ENCODE measurements around the gene TAAR1. TPM values are rescaled to one million over a fixed set of nuclear protein-coding genes. Genes with fewer than 3 reads are reported as not detected.
"Not testable (repeated sequence)": the region's sequence is repeated elsewhere in the genome, so short reads cannot be mapped to it uniquely, and the experiment has no call there.

TAAR1 gene
- polyA plus RNA-seq, 1 donor (not counting 4 experiments of a cell fraction or from before 2014, with no cell fraction given) = not detected

GRCh38 chr6:132683543-132683942 lies 24.6 kb upstream of the TAAR1 start:
- dilution Hi-C loops (cut with MboI; ENCODE audit: extremely low pct_ligation_motif_present, low sequenced_read_pairs) = no loop called here
- no peaks in the 10 kb centered on the region for H3K9me3 ChIP-seq (ENCODE audit: control insufficient read depth, low read depth, low read length)
- peak overlapping the region; percentile 40 for H3K9ac ChIP-seq (ENCODE audit: control insufficient read depth, extremely low read depth, insufficient read depth, low read length)
- no peaks in the 10 kb centered on the region for H4K20me1 ChIP-seq (ENCODE audit: control insufficient read depth, extremely low read depth, insufficient read depth, low read length)
- no peaks in the 10 kb centered on the region for H3K27me3 ChIP-seq (ENCODE audit: control insufficient read depth, extremely low read depth, insufficient read depth, low read length)
- no peaks in the 10 kb centered on the region for H3K79me2 ChIP-seq (ENCODE audit: control insufficient read depth, insufficient read depth, low read length)
- H2AFZ ChIP-seq (ENCODE audit: control insufficient read depth, low read length) = peak overlapping the region; percentile 60
- peak overlapping the region; percentile 67 for H3K27ac ChIP-seq (ENCODE audit: control insufficient read depth, insufficient read depth, low read length)
- H3K4me1 ChIP-seq (ENCODE audit: control insufficient read depth, extremely low read depth, insufficient read depth, low read length) = peaks cover 22% of the 10 kb centered on the region
- H3K36me3 ChIP-seq (ENCODE audit: control insufficient read depth in 2 of 2, extremely low read depth in 1 of 2, insufficient read depth in 2 of 2, low read length in 2 of 2) = no peaks in the 10 kb centered on the region
- DNase-seq (ENCODE audit: low read depth, low spot score) (peak; percentile 81), FAIRE-seq (peak; percentile 92)
- TF ChIP-seq CTCF (optimal IDR thresholded peaks at IDR 0.05 in 1 of 3, IDR thresholded peaks at IDR 0.05 in 1 of 3, conservative IDR thresholded peaks at IDR 0.05 in 1 of 3; ENCODE audit: extremely low read depth in 1 of 3, insufficient read depth in 2 of 3, low read length in 3 of 3) (no peak), EZH2 (IDR thresholded peaks at IDR 0.05; ENCODE audit: low read length) (no peak)
- no peaks in the 10 kb centered on the region for H3K9me1 ChIP-seq (ENCODE audit: control insufficient read depth, extremely low read depth, insufficient read depth, low read length)
- no peak overlapping the region for H3K4me3 ChIP-seq (ENCODE audit: control insufficient read depth in 2 of 3, extremely low read depth in 1 of 3, insufficient read depth in 2 of 3, low read depth in 1 of 3, low read length in 3 of 3)
- H3K4me2 ChIP-seq (ENCODE audit: control insufficient read depth, extremely low read depth, insufficient read depth, low read depth, low read length) = peak overlapping the region; percentile 29

GRCh38 chr6:132679094-132679493 lies 20.1 kb upstream of the TAAR1 start:
- H3K27ac ChIP-seq (ENCODE audit: control insufficient read depth, insufficient read depth, low read length); H3K9me1 ChIP-seq (ENCODE audit: control insufficient read depth, extremely low read depth, insufficient read depth, low read length); H3K27me3 ChIP-seq (ENCODE audit: control insufficient read depth, extremely low read depth, insufficient read depth, low read length); H2AFZ ChIP-seq (ENCODE audit: control insufficient read depth, low read length); dilution Hi-C loops (cut with MboI; ENCODE audit: extremely low pct_ligation_motif_present, low sequenced_read_pairs); DNase-seq (ENCODE audit: low read depth, low spot score); H3K4me3 ChIP-seq (ENCODE audit: control insufficient read depth in 2 of 3, extremely low read depth in 1 of 3, insufficient read depth in 2 of 3, low read depth in 1 of 3, low read length in 3 of 3); H3K9ac ChIP-seq (ENCODE audit: control insufficient read depth, extremely low read depth, insufficient read depth, low read length); FAIRE-seq; H3K79me2 ChIP-seq (ENCODE audit: control insufficient read depth, insufficient read depth, low read length); H3K4me2 ChIP-seq (ENCODE audit: control insufficient read depth, extremely low read depth, insufficient read depth, low read depth, low read length); H3K9me3 ChIP-seq (ENCODE audit: control insufficient read depth, low read depth, low read length); H3K36me3 ChIP-seq (ENCODE audit: control insufficient read depth in 2 of 2, extremely low read depth in 1 of 2, insufficient read depth in 2 of 2, low read length in 2 of 2); H4K20me1 ChIP-seq (ENCODE audit: control insufficient read depth, extremely low read depth, insufficient read depth, low read length): not testable (repeated sequence)
- H3K4me1 ChIP-seq (ENCODE audit: control insufficient read depth, extremely low read depth, insufficient read depth, low read length) = peaks cover 12% of the 10 kb centered on the region

GRCh38 chr6:132675749-132676148 lies 16.8 kb upstream of the TAAR1 start:
- no peaks in the 10 kb centered on the region for H3K79me2 ChIP-seq (ENCODE audit: control insufficient read depth, insufficient read depth, low read length)
- no peak overlapping the region for H3K9ac ChIP-seq (ENCODE audit: control insufficient read depth, extremely low read depth, insufficient read depth, low read length)
- H4K20me1 ChIP-seq (ENCODE audit: control insufficient read depth, extremely low read depth, insufficient read depth, low read length) = no peaks in the 10 kb centered on the region
- H3K4me2 ChIP-seq (ENCODE audit: control insufficient read depth, extremely low read depth, insufficient read depth, low read depth, low read length) = no peak overlapping the region
- H3K4me3 ChIP-seq (ENCODE audit: control insufficient read depth in 2 of 3, extremely low read depth in 1 of 3, insufficient read depth in 2 of 3, low read depth in 1 of 3, low read length in 3 of 3) = no peak overlapping the region
- no peak overlapping the region for H3K27ac ChIP-seq (ENCODE audit: control insufficient read depth, insufficient read depth, low read length)
- H2AFZ ChIP-seq (ENCODE audit: control insufficient read depth, low read length) = no peak overlapping the region
- no peak for FAIRE-seq
- H3K36me3 ChIP-seq (ENCODE audit: control insufficient read depth in 2 of 2, extremely low read depth in 1 of 2, insufficient read depth in 2 of 2, low read length in 2 of 2) = no peaks in the 10 kb centered on the region
- dilution Hi-C loops (cut with MboI; ENCODE audit: extremely low pct_ligation_motif_present, low sequenced_read_pairs) = no loop called here
- no peak for DNase-seq (ENCODE audit: low read depth, low spot score)
- H3K9me1 ChIP-seq (ENCODE audit: control insufficient read depth, extremely low read depth, insufficient read depth, low read length) = no peaks in the 10 kb centered on the region
- H3K4me1 ChIP-seq (ENCODE audit: control insufficient read depth, extremely low read depth, insufficient read depth, low read length) = no peaks in the 10 kb centered on the region
- no peaks in the 10 kb centered on the region for H3K27me3 ChIP-seq (ENCODE audit: control insufficient read depth, extremely low read depth, insufficient read depth, low read length)
- no peak for TF ChIP-seq EZH2 (IDR thresholded peaks at IDR 0.05; ENCODE audit: low read length)
- no peaks in the 10 kb centered on the region for H3K9me3 ChIP-seq (ENCODE audit: control insufficient read depth, low read depth, low read length)
